Measurements from ENCODE around the gene IPPK.

Gene IPPK

DNA sequence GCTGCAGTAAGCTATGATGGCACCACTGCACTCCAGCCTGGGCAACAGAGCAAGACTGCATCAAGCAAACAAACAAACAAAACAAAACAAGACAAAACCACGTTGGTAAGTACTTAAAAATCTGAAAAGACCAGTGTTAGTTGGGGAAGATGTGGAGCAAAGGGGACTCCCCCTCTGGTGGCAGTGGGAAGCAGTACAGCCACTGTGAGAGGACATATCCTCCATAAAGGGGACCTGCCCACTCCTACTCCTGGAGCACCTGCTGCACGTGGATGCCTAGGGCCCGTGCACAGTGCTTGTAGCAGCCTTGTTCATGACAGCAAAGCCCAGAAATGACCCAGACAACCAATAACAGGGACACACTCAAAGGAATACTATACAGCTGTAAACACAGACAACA lies 17.0 kb upstream of the IPPK start:
- DNase-seq (ENCODE audit: insufficient read length, low spot score) (no peak), FAIRE-seq (no peak)
- no peak for TF ChIP-seq CTCF (IDR thresholded peaks at IDR 0.05; ENCODE audit: insufficient read depth, missing control alignments)

GRCh38 chr9:92685022-92685421 lies 15.1 kb upstream of the IPPK start:
- FAIRE-seq (no peak), DNase-seq (ENCODE audit: insufficient read length, low spot score) (no peak)
- no peak for TF ChIP-seq CTCF (IDR thresholded peaks at IDR 0.05; ENCODE audit: insufficient read depth, missing control alignments)

DNA sequence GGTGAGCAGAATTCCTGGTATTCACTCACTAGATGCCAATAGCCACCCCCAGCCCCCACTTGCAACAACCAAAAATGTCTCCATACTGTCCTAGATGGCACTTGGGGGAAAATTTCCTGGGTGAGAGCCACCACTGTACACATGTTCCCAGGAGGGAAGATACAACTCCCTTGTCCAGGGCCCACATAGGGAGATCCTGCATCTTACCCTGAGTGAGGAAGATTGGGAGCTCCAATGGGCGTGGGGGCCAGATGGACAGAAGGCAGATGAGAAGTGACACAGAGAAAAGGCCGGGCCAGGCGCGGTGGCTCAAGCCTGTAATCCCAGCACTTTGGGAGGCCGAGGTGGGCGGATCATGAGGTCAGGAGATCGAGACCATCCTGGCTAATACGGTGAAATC lies 12.3 kb upstream of the IPPK start:
- DNase-seq (ENCODE audit: insufficient read length, low spot score) (no peak), FAIRE-seq (no peak)
- TF ChIP-seq CTCF (IDR thresholded peaks at IDR 0.05; ENCODE audit: insufficient read depth, missing control alignments), result no peak

DNA sequence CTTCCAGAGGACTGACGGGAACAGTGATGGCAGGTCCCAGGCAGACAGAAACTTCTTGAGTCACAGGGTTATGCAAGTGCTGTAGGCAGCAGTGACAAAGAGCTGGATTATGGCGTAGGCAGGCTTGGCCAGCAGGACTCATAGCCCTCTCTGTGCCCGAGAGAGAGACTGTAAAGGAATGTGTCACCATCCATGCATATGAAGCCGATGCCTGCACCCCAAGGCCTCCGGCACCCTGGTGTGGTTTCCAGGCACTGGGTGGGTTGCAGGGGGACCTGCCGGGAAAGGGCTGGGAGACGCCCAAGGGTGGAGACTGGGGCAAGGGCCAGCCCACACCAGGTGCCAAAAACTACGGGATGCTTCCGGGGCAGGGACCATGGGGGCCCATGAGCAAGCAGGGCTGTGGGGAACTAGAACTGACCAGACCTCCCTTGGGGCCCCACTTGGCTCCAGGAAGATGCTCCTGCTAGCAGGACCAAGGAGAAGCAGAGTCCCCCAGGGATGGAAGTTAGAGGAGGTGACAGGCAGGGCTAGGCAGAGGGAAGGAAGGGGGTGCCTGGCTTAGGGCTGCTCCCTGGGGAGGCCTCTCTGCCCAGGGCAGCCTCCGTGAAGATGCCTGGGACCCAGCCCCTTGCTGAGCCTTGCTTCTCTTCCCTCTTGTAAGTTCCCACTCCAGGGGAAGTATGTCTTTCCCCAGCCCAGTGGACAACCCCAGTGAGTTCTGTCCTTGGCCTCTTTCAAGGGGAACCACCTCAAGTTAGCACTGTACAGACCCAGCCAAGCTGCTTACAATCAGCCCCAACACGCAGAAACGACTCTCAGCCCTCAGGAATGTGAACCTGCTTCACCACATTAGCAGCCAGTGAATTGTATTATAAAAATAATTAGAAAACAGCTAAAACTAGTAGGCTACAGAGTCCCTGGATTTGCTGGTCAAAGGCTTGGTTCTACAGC lies 10.5 kb upstream of the IPPK start:
- FAIRE-seq, result no peak
- no peak for DNase-seq (ENCODE audit: insufficient read length, low spot score)
- TF ChIP-seq CTCF (IDR thresholded peaks at IDR 0.05; ENCODE audit: insufficient read depth, missing control alignments), result no peak

DNA sequence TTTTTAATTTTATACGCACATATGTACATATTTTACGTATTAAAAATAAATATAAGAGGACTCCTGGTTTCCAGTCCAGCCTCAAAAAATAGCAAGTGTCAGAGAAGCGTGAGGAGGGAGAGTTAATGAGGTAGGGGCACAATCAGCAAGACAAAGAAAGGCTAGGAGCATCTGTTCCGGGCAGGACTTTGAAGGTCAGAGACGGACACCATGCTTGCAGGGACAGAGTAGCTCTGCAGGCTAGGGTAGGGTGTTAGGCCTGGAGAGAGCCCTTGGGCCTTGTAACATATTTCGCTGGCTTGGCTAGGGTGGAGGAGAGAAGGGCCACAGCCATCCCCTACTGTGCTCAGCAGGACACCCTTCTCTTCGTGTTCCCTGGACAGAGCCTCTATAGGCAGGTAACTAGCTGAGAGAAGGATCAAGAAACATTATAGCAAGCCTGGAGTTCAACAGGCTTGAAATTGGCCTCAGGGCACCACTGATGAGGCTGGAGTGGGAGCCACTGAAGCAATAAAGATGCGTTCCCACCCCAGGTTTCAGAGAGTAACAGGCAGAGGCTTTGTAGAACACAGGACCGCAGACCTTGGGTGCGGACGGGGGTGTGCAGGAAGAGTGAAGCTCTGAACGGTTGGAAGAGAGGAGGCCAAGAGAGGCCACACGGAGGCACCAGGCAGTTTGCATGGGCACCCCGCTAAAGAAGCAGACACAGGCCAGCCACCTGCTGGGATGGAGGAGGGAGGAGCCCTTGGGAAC lies 9.7 kb upstream of the IPPK start:
- no peak for FAIRE-seq
- no peak for TF ChIP-seq CTCF (IDR thresholded peaks at IDR 0.05; ENCODE audit: insufficient read depth, missing control alignments)
- DNase-seq (ENCODE audit: insufficient read length, low spot score), result no peak

GRCh38 chr9:92671323-92671722 lies 1.4 kb upstream of the IPPK start:
- DNase-seq (ENCODE audit: insufficient read length, low spot score), result no peak
- no peak for FAIRE-seq
- TF ChIP-seq CTCF (IDR thresholded peaks at IDR 0.05; ENCODE audit: insufficient read depth, missing control alignments), result no peak

DNA sequence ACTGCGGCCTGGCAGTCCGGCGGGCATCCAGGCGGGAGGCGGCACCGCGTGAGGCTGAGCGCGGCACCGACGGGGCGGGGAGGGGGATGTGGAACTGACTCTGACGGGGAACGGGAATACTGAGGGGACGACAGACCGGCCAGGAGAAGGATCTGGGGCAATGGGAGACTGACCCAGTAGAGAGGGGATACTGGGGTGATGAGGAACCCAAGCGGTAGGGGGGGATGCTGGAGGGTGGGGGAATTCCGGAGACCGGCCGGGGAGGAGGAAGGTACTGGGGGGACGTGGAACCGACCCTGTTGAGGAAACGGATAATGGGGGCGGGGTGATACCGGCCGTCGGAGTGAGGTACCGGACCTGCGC lies 423 bp downstream of the IPPK start:
- no peak for TF ChIP-seq CTCF (IDR thresholded peaks at IDR 0.05; ENCODE audit: insufficient read depth, missing control alignments)
- FAIRE-seq (no peak), DNase-seq (ENCODE audit: insufficient read length, low spot score) (no peak)
